Osteocyte (in vitro differentiated cells): Measurements from ENCODE around the gene RPAP3. TPM values are rescaled to one million over a fixed set of nuclear protein-coding genes. Genes with fewer than 3 reads are reported as not detected.

Experiments
- DNase-seq: peaks from one replicate; pipeline ENCODE4 v3.0.0; 2021; ENCODE audit warnings: mixed read lengths; ENCODE audit not compliant: unreplicated experiment; ENCODE audit errors: extremely low spot score
- H3K27ac Mint-ChIP-seq: one replicate; pipeline ENCODE4 v1.8.0; 2021; ENCODE audit warnings: mild to moderate bottlenecking, mixed read lengths; ENCODE audit not compliant: unreplicated experiment
- H3K27me3 Mint-ChIP-seq: one replicate; pipeline ENCODE4 v1.8.0; 2021; ENCODE audit warnings: mixed read lengths; ENCODE audit not compliant: unreplicated experiment
- H3K36me3 Mint-ChIP-seq: one replicate; pipeline ENCODE4 v1.8.0; 2021; ENCODE audit warnings: mixed read lengths; ENCODE audit not compliant: unreplicated experiment
- H3K4me1 Mint-ChIP-seq: one replicate; pipeline ENCODE4 v1.8.0; 2021; ENCODE audit warnings: mixed read lengths; ENCODE audit not compliant: unreplicated experiment
- H3K4me3 Mint-ChIP-seq: one replicate; pipeline ENCODE4 v1.8.0; 2021; ENCODE audit warnings: mild to moderate bottlenecking, moderate library complexity, mixed read lengths; ENCODE audit not compliant: unreplicated experiment
- H3K9me3 Mint-ChIP-seq: one replicate; pipeline ENCODE4 v1.8.0; 2021; ENCODE audit warnings: mixed read lengths; ENCODE audit not compliant: unreplicated experiment
- CTCF ChIP-seq: fragments of 200-600 bp; sonication (generic); IDR thresholded peaks from 2 replicates; pipeline ENCODE4 v1.5.0; 2021; ENCODE audit warnings: antibody characterized with exemption, mild to moderate bottlenecking, moderate library complexity
- total RNA-seq: library from RNA; stranded (reverse); gene quantifications from 2 replicates; pipeline ENCODE4 v1.2.1, GENCODE V29; 2021

Gene RPAP3
- total RNA-seq, 1 donor from 2014 or later = 33.4 TPM

GRCh38 chr12:47752552-47752951 is 46.7 kb upstream of the RPAP3 start:
- Mint-ChIP-seq H3K4me3 (no peak overlapping the region), H3K27ac (peak overlapping the region; percentile 75), H3K36me3 (no peaks in the 10 kb centered on the region), H3K27me3 (no peaks in the 10 kb centered on the region), H3K9me3 (no peaks in the 10 kb centered on the region), H3K4me1 (peaks cover 24% of the 10 kb centered on the region)
- DNase-seq = no peak
- TF ChIP-seq CTCF = no peak

GRCh38 chr12:47752121-47752520 is 46.3 kb upstream of the RPAP3 start:
- Mint-ChIP-seq H3K4me3 (no peak overlapping the region), H3K9me3 (no peaks in the 10 kb centered on the region), H3K36me3 (no peaks in the 10 kb centered on the region), H3K4me1 (peaks cover 22% of the 10 kb centered on the region), H3K27me3 (no peaks in the 10 kb centered on the region), H3K27ac (no peak overlapping the region)
- no peak for DNase-seq
- no peak for TF ChIP-seq CTCF

- no peak for DNase-seq
- H3K4me1 Mint-ChIP-seq = peaks cover 22% of the 10 kb centered on the region
- no peak for TF ChIP-seq CTCF
Observed at GRCh38 chr12:47751561-47751960, 45.7 kb upstream of the RPAP3 start.

GRCh38 chr12:47750916-47751470 is 45.2 kb upstream of the RPAP3 start:
- Mint-ChIP-seq H3K4me3 (no peak overlapping the region), H3K9me3 (no peaks in the 10 kb centered on the region), H3K27me3 (no peaks in the 10 kb centered on the region), H3K4me1 (peaks cover 22% of the 10 kb centered on the region), H3K27ac (no peak overlapping the region), H3K36me3 (no peaks in the 10 kb centered on the region)
- TF ChIP-seq CTCF = no peak
- no peak for DNase-seq

More at GRCh38 chr12:47751561-47751960, 45.7 kb upstream of the RPAP3 start:
- H3K4me3 Mint-ChIP-seq = no peak overlapping the region
- H3K9me3 Mint-ChIP-seq = no peaks in the 10 kb centered on the region
- H3K27me3 Mint-ChIP-seq = no peaks in the 10 kb centered on the region
- H3K36me3 Mint-ChIP-seq = no peaks in the 10 kb centered on the region
- no peak overlapping the region for H3K27ac Mint-ChIP-seq

GRCh38 chr12:47750229-47750798 is 44.5 kb upstream of the RPAP3 start:
- TF ChIP-seq CTCF = no peak
- H3K4me3 Mint-ChIP-seq = no peak overlapping the region
- DNase-seq = no peak
- H3K27me3 Mint-ChIP-seq = peaks cover 4% of the 10 kb centered on the region
- no peaks in the 10 kb centered on the region for H3K36me3 Mint-ChIP-seq
- H3K9me3 Mint-ChIP-seq = no peaks in the 10 kb centered on the region
- H3K27ac Mint-ChIP-seq = no peak overlapping the region
- H3K4me1 Mint-ChIP-seq = peaks cover 25% of the 10 kb centered on the region
